GM19239 (cell line): ENCODE results near the gene UMODL1.

Experiments
- DNase-seq: peaks from one replicate; pipeline ENCODE4 v3.0.0; 2011; ENCODE audit warnings: low spot score; ENCODE audit not compliant: insufficient read length
- FAIRE-seq: peaks from 2 replicates; lab custom pipeline; 2011; peaks lifted over from hg19 to GRCh38; lab: Jason Lieb, UNC

The UMODL1 gene

GRCh38 chr21:42059141-42059540 lies 12.0 kb upstream of the UMODL1 start:
- no peak for FAIRE-seq
- no peak for DNase-seq

GRCh38 chr21:42059721-42060120 lies 11.4 kb upstream of the UMODL1 start:
- FAIRE-seq = no peak

GRCh38 chr21:42060166-42060565 lies 11.0 kb upstream of the UMODL1 start:
- DNase-seq = no peak
- FAIRE-seq = no peak

More at GRCh38 chr21:42059721-42060120, 11.4 kb upstream of the UMODL1 start:
- no peak for DNase-seq

- peak; percentile 86 for DNase-seq
- peak; percentile 99 for FAIRE-seq
Measured at GRCh38 chr21:42061195-42061985, 9.7 kb upstream of the UMODL1 start.

- FAIRE-seq (no peak), DNase-seq (no peak)
Measured at GRCh38 chr21:42061986-42062235, 9.2 kb upstream of the UMODL1 start.

GRCh38 chr21:42062236-42063022 lies 8.7 kb upstream of the UMODL1 start:
- DNase-seq (no peak), FAIRE-seq (no peak)

GRCh38 chr21:42063191-42063570 lies 7.9 kb upstream of the UMODL1 start:
- DNase-seq = no peak
- no peak for FAIRE-seq

GRCh38 chr21:42063571-42064521 lies 7.3 kb upstream of the UMODL1 start:
- peak; percentile 50 for DNase-seq
- peak; percentile 91 for FAIRE-seq

- no peak for DNase-seq
- FAIRE-seq = peak; percentile 53
Measured at GRCh38 chr21:42066521-42066920, 4.6 kb upstream of the UMODL1 start.

GRCh38 chr21:42067531-42068255 lies 3.4 kb upstream of the UMODL1 start:
- FAIRE-seq = no peak
- DNase-seq = no peak

GRCh38 chr21:42068256-42068545 lies 2.9 kb upstream of the UMODL1 start:
- FAIRE-seq (no peak), DNase-seq (no peak)

- FAIRE-seq = no peak
- no peak for DNase-seq
Measured at GRCh38 chr21:42068592-42068991, 2.5 kb upstream of the UMODL1 start.

GRCh38 chr21:42069327-42069726 lies 1.8 kb upstream of the UMODL1 start:
- no peak for FAIRE-seq
- no peak for DNase-seq

- no peak for DNase-seq
- no peak for FAIRE-seq
Measured at GRCh38 chr21:42069843-42070242, 1.3 kb upstream of the UMODL1 start.

- no peak for DNase-seq
- no peak for FAIRE-seq
Measured at GRCh38 chr21:42073145-42074099, 2.3 kb downstream of the UMODL1 start.

- DNase-seq = no peak
- no peak for FAIRE-seq
Measured at GRCh38 chr21:42075686-42076471, 4.8 kb downstream of the UMODL1 start.

GRCh38 chr21:42077685-42078238 lies 6.6 kb downstream of the UMODL1 start:
- peak; percentile 78 for DNase-seq
- FAIRE-seq = peak; percentile 94
